Left cardiac atrium (tissue), 4 donors: ENCODE results near the gene USP20. TPM values are rescaled to one million over a fixed set of nuclear protein-coding genes. Genes with fewer than 3 reads are reported as not detected.
A peak's percentile ranks its signal among the peaks of the same experiment; 100 is the strongest.

Experiments used
- ATAC-seq, 2 donors: fragments of 200-7000 bp; cut with Tn5 transposase; one replicate each; pipeline ENCODE4 v1.9.1; 2020; ENCODE audit warnings: mild to moderate bottlenecking in 2 of 2, moderate library complexity in 2 of 2
- DNase-seq: peaks from one replicate; pipeline ENCODE4 v3.0.0-alpha.2; 2020
- intact Hi-C, 2 donors: fragments of 100-400 bp; cut with DNase I; formaldehyde crosslinking; loops; one replicate each; pipeline versions ENCODE4 v1.14.1 to v1.15.1; 2022 to 2023
- total RNA-seq, 2 donors: library from RNA; stranded (reverse); fragmentation: NEBNext Ultra II Directional; extraction: Animal tissue kit (Norgen Biotek cat#: 25700); gene quantifications; one replicate each; pipeline ENCODE4 v1.2.1, GENCODE V29; 2021
- donor health status: DM: no; HTN: yes; CAD: no.
- donor health status: DM: no; HTN: yes; CAD: no; lungs with severe emphysema.
- donor health status: DM: yes; HTN: yes; CAD: no.
- donor health status: Dilated cardiomyopathy.

USP20 gene
- total RNA-seq, 2 donors from 2014 or later: 13.9 to 14.3 TPM

DNA sequence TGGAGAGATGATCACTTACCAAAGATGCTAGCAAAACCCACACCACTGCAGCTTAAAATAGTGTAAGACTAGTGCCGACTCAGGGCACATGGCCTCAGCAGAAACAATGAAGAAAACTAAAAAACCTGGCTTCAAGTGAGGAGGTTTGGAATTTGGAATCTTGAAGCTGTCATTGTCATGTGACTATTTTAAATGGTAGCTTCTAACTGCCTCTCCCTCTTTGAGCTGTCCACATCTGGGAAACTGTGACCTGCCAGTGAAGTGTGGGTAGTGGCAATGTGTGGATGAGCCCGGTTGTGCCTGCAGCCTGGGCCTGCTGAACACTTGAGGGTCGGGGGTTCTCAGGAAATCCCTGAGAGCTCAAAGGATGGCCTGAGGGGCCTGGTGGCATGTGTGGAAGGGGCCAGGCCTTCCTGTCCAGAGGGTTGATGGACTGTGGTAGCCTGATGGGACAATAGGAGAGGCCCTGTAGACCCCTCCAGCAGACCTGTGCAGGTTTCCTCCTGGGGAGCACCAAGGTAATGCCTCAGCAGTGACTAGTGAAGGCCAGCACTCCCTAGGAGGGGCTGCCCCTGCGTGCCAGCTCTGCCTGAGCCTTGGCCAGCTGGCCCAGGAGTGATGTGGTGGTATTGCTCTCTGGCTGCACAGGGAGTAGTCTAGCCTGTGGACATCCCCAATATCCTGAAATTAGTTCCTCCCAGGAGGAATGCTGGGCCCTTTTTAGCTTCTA lies 13.6 kb downstream of the USP20 start:
- DNase-seq (no peak), ATAC-seq (no peak)
- intact Hi-C loops: no loop called here

DNA sequence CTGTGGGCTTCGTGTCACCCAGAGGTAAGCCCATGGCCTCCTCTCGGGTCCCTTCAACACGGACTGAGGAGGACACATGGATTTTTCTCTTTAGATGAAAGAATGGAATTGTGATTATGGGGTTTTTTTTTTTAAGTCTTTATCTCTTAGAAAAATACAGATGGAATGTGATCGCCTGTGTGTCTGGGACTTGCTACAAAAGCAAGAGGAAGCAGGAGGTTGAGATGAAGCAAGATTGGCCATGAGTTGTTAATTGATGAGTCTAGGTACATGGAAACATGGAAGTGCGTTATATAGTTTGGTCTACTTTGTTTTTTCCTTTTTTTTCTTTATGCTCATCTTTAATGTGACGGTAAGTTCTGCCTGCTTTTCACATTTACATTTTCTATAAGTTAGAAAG lies 14.6 kb downstream of the USP20 start:
- DNase-seq (no peak), ATAC-seq (no peak)
- intact Hi-C loops: no loop called here

DNA sequence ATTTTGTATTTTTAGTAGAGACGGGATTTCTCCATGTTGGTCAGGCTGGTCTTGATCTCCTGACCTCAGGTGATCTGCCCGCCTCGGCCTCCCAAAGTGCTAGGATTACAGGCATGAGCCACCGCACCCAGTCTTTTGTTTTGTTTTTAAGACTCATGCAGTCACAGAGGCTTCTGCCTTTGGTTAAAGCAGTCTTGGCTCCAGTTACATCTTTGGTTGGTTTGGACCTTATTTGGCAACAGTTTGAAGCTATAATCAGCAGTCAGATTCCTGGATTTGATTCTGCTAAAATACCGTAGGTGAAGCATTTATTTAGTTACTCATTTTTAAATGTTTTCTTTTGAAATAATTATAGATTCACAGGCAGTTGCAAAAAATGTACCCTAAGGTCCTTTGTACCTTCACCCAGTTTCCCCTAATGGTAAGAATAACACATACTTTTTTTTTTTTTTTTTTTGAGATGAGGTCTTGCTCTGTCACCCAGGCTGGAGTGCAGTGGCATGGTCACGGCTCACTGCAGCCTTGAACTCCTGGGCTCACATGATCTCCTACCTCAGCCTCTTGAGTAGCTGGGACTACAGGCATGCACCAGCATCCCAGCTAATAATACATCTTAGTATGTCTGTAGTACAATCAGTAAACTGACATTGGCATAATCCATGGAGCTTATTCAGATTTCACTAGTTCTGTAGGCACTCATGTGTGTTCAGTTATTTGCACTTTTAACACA lies 15.7 kb downstream of the USP20 start:
- ATAC-seq: no peak
- no peak for DNase-seq
- intact Hi-C loops: no loop called here

DNA sequence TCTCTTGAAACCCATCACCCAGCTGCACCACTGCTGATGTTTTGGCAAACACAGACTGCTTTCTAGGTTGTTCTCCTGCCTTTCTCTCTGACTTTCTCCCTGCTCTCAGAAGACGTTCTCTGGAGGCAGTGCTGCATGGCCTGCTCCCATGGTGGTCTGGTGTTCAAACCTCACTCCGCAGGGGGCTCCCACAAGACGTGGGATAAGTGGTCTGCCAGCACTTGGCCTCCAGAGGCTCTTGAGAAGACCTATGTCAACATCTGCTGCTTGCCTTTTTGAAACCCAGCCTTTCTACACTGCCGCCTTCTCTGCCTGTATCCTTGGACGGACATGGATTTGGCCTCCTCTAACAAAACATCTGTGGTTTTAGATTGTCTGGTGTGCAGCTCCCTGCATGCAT lies 16.6 kb downstream of the USP20 start:
- no peak for DNase-seq
- intact Hi-C loops: no loop called here
- ATAC-seq: no peak

DNA sequence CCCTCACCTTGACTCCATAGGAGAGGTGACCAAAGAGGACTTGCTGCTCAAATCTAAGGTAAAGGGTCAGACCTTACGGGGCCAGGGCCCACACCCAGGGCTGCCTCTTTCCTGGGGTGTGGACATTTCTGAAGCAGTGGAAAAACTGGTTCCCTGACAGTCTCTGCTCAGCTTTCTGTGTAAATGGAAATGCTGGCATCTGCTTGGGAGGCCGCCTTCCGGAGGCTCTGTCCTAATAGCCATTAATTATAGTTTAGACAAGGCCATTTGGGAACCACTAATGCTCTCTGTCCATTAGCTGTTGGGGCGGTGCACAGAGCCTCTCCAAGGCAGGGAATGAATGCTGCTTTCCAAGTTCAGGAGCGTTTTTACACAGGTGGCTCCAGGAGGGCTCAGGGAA lies 17.3 kb downstream of the USP20 start:
- intact Hi-C loops: no loop called here
- no peak for DNase-seq
- no peak for ATAC-seq

DNA sequence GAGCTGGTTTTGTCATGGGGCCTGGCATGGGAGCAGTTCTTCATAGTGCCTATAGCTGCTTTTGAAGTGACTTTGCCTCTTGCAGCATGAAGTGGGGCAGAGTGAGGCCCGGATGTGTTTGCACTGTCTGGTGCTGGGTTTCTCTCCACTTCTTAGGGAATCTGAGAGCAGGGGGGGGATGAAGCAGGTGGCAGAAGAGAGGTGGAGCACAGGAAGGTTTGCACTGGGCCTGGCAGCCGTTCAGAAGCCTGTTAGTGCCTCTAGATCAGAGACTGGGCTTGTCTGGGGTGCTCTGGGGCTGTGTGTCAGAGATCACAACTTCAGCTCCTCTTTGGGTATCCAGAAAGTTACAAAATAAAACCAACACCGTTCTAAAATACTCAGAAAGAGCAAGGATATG lies 18.4 kb downstream of the USP20 start:
- intact Hi-C loops: no loop called here
- ATAC-seq: no peak
- DNase-seq: no peak

DNA sequence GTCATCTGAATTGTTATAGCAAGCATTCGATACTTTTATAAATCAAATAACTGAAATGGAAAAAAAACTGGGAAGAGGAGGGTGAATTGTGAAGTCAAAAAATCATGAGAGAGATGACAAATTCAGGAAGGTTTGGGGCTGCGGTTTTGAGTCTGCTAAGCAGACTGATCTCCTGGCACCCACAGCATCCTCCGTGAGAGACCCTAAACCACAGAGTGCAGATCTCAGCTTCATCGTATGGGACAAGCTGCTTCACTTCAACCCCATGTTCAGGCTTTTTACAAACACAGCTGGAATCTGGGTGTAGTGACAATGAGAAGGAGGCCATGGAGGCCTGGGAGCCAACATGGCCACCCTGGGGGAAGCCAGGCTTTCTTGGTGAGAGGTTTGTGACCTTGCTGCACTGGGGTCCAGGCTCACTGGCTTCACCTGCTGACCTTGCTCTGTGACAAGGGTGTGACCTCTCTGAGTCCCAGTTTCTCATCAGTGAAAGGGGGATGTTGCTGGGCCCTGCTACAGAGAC lies 19.4 kb downstream of the USP20 start:
- no peak for DNase-seq
- intact Hi-C loops: no loop called here
- ATAC-seq: no peak

DNA sequence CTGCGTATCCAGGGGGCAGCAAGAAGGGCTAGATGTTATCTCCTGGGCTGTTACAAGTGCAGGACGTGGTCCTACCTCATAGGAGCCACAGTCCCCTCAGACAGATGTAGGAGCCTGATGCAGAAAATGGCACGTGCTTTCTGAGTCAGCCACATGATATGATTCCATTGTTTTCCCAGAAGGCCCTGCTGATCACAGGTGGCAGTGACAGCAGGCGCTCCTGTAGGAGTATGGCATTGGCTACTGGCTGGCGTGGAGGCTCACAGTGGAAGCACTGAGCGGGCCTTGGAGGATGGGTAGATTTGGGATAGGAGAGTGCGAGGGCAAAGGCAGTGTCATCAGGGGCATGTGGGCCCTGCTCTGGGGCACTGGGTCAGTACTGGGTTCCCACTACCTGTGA lies 21.9 kb downstream of the USP20 start:
- intact Hi-C loops: no loop called here
- no peak for ATAC-seq
- no peak for DNase-seq

DNA sequence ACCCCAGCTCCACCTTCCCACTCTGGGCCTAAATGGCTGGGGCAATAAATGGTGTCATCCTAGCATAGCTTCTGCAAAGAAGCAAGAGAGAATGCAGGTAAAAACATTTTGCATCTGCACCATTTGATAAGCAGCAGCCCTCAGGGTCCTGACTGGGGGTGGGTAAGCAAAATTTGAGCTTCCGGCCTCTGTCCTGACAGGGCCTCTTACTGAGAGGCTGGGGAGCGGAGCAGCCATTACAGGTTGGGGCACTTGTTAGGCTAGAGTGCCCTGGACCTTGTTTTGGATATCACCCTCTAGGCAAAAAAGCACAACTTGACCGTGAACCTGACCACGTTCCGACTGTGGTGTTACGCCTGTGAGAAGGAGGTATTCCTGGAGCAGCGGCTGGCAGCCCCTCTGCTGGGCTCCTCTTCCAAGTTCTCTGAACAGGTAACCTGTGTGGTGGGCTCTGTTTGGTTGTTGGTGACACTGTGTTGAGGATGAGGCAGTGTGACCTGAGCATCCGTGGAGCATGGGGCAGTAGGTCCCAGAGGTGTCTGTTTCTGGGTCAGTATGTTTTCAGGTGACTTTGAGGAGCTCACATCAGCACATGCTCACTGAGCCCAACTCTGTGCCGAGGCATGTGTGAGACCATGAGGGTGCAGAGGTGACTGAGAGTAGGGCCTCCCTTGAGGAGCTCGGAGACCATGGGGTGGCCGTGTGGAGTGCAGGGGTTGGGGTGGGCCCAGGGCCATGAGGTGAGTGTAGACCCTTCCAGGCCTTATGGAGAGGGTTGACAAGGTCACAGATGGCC lies 23.1 kb downstream of the USP20 start:
- DNase-seq: no peak
- no peak for ATAC-seq
- intact Hi-C loops: no loop called here

DNA sequence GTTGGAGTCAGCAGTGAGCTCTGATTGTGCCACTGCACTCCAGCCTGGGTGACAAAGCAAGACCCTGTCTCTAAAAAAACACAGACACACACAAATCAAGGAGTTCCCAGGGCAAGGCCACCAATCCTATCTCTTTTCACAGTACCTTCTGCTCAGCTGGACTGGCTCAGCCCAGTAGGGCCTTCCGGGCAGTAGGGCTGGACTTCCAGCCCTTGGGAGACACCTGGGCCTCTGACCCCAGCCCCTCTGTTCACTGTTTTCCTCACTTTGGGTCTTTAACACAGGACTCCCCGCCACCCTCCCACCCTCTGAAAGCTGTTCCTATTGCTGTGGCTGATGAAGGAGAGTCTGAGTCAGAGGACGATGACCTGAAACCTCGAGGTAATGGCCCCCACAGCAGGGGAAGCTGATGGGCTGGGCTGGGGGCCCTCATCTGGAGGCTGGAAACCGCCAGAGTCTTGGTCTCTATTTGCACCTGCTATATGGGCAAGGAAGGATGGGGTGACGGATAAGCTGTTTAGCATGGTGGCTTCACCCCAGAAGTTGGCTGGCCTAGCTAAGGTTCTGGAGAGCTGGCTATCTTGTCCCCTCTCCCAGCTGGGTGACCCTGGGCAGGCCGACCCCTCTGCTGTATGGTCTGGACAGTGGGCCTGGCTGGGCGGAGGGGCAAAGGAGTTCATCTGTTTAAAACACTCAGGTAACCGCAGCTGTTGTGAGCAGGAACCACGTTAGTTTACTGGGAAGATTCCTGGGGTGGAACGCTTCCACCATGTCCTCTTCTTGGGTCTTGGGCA lies 25.6 kb downstream of the USP20 start:
- ATAC-seq (no peak), DNase-seq (no peak)
- intact Hi-C loops: no loop called here

DNA sequence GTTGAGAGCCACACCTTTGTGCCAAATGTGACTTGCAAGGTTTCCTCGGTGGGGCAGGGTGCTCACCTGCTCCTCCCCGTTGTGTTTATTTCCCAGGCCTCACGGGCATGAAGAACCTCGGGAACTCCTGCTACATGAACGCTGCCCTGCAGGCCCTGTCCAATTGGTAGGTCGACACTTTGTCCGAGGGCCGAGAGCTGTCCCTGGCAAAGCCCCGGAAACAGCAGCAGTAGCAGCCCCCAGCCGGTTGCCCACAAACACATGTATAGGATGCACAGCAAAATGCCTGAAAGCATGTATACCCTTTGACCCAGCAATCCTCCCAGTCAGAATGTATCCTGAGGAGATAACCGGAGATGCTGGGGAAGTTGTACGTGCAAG lies 26.2 kb downstream of the USP20 start:
- no peak for DNase-seq
- intact Hi-C loops: no loop called here
- ATAC-seq: no peak

DNA sequence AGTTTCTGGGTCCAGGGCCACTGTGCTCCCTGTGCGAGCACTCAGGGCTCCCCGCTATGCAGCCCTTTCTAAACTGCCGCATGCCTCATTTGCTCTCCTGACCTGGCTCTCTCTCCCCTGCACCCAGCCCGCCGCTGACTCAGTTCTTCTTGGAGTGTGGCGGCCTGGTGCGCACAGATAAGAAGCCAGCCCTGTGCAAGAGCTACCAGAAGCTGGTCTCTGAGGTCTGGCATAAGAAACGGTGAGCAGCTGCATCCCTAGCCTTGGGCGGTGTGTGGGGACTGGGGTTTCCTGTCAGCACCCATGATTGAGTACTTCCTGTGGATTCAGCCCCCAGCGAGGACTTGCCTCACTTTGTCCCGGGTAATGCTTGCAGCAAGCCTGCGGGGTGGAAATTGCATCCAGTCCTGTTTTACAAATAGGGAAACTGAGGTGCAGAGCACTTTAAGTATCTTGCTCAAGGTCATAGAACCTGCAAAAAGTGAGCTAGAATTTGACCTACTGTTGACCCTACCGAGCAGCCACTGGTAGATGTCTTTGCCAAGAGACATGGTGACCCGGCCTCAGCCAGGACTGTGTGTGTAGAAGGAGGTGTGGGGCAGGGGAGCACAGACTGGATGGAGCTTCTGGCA lies 27.9 kb downstream of the USP20 start:
- ATAC-seq (no peak), DNase-seq (no peak)
- intact Hi-C loops: no loop called here

DNA sequence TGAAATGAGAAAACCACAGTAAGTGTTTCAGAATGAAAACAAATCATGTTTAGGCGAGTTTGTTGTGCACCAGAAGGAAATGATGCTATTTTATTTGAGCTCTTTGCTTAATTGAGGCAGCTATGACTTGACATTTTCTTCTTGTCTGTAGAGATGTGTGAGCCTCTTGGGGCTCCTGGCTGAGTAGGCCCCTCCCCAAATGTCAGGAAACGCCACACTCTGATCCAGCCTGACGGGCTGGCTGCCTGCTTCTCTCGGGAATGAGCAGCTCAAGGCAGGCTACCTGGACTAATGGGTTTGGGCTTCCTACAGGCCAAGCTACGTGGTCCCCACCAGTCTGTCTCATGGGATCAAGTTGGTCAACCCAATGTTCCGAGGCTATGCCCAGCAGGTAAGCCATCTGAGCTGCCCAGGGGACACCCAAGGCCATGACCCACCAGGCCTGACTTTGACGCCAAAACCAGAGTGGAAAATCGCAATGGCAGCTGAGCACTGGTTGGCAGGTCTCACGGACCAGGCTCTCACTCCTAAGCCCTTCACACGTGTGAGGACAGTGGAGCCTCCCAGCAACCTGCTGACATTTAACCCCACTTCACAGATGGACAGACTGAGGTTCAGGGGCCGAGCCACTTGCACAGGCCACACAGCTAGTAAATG lies 29.9 kb downstream of the USP20 start:
- intact Hi-C loops: no loop called here
- no peak for DNase-seq
- ATAC-seq: no peak

DNA sequence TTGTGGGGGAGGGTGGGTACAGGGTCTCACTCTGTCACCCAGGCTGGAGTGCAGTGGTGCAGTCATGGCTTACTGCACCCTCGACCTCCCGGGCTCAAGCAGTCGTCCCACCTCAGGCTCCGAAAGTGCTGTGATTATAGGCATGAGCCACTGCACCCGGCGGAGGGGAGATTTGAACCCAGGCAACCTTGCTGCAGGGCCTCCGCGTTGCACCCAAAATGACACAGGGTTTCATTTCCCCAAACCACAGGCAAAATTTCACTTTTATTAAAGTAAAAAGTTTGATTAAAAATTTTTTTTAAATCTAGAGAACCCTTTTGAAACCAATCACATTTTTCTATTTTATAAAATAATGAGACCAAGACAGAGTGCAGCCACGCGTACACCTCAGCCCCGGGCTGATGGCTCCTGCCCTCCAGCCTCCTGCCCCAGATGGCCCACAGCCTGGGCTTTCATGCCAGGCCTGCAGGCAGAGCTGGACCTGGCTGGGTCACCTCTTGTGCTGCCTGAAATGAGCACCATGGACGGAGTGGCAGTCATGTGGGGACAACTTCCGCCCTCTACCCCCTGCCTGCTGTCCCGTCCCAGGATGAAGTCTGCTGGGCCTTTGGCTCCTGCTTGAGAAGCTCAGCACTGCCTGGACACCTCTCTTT lies 30.5 kb downstream of the USP20 start:
- peak in 1 of 2 donors; percentile 35 for ATAC-seq
- DNase-seq: no peak
- intact Hi-C loops: no loop called here

DNA sequence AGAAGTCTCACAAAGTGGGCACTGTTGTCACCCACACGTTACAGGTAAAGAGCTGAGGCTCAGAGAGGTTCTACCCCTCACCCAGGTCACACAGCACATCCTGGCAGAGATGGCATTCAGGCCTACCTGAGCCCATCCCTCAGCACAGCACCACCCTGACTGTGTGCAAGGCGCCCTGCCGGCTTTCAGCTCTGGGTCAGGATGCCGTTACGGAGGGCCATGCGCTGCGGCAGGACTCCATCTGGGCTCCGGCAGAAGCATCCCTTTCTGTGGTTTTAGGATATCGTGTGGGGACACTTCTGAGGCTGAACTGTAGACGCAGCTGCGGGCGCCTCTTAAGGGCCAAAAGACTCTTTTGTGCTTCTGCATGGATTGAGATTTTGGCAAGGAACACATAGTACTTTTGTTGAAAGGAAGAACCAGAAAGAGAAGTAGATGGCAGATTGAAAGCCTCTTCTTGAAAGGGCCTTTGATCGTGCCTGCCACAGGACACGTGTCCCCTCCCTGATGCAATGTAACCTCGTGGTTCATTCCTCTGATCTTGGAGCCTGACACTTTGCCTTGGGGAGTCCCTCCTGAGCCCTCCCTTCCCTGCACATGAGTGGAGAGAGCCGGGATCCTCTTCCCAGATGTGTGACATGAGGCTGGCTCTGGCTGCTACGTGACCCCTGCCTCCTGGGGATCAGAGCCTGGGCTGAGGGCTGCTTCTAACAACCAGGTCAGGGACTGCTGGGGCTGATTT lies 31.3 kb downstream of the USP20 start:
- intact Hi-C loops: no loop called here
- ATAC-seq (peak in 1 of 2 donors; percentile 48), DNase-seq (no peak)

DNA sequence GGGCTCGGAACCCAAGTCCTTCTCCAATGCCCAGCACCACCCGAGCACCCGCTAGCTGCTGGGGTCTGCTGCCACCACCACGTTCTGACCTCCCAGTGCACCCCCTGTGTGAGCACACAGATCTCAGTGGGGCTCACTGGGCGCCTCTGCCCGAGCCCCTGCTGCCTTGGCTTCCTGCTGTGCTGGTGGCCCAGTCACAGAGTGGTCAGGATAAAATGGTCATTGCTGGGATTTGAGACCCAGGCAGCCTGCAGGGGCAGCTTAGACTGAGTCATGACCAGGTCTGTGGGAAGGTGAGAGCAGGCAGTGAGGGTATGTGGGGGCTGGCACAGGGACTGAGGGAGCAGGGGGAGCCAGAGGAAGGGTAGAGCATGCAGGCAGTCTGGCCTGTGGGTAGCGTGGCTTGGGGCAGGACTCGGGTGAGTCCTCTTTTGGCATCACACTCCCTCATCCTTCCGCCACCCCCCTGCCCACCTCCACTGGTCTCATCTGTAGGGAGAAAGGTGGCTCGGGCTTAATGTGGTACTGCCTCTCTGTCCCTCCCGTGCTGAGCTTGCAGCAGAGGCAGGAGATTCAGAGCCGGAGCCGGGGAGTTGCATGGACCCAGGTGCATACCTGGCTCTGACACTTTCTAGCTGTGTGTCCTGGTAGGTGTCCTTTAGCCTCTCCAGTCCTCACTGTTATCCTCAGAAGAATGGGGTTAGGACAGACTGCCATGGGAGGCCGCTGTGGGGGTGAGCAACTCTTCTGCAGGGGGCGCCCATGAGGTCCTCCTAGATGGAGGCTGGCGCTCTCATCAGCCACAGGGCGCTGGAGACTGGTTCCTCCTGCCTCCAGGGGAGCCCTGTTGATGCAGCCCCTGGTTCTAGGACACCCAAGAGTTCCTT lies 32.1 kb downstream of the USP20 start:
- ATAC-seq: no peak
- intact Hi-C loops: no loop called here
- no peak for DNase-seq
